GM19023 (cell line): ENCODE data around the gene UBR1.
"Not testable (repeated sequence)": the region's sequence is repeated elsewhere in the genome, so short reads cannot be mapped to it uniquely, and the experiment has no call there.

Source experiments
- ATAC-seq: cut with Tn5 transposase; IDR thresholded peaks from one replicate; pipeline ENCODE4 v1.9.1; 2021; ENCODE audit warnings: mild to moderate bottlenecking, moderate library complexity; ENCODE audit not compliant: unreplicated experiment

The UBR1 gene

DNA sequence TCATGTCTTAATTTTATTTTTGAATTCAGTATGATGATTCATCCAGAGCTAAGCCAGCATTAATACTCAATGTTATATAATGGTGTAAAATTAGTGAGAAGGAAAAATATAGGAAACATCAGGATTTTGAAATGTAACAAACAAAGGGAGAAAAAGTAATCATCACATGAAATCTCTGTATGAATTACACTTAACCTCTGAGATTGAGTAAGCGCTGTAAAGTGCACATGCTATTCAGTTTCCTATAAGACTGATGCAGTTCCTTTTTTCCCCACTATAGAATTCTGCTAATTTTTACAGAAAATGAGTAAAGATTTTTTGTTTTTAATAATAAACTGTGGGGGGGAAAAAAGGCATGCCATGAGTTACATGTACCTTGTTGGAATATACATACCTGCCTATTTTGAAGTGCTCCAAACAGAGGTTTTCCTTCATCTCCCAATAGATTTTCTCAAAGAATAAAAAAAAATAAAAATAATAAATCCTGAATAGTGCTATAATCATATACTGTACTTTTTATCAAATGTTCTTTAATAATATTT, 121.3 kb downstream of the UBR1 start:
- ATAC-seq = no peak

GRCh38 chr15:42979113-42979512, 126.7 kb downstream of the UBR1 start:
- ATAC-seq = not testable (repeated sequence)

- ATAC-seq = no peak
Observed at GRCh38 chr15:42974202-42974862, 131.5 kb downstream of the UBR1 start.

DNA sequence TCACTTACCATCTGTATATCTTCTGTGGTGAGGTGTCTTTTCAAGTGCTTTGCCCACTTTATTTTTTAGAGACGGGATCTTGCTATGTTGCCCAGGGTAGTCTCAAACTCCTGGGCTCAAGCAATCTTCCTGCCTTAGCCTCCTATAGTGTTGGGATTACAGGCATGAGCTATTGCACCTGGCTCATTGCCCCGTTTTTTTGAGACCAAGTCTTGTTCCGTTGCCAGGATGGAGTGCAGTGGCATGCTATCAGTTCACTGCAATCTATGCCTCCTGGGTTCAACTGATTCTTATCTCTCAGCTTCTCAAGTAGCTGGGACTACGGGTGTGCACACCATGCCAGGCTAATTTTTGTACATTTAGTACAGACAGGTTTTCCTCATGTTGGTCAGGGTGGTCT, 132.7 kb downstream of the UBR1 start:
- no peak for ATAC-seq

- no peak for ATAC-seq
Observed at GRCh38 chr15:42971830-42972229, 134.0 kb downstream of the UBR1 start.

DNA sequence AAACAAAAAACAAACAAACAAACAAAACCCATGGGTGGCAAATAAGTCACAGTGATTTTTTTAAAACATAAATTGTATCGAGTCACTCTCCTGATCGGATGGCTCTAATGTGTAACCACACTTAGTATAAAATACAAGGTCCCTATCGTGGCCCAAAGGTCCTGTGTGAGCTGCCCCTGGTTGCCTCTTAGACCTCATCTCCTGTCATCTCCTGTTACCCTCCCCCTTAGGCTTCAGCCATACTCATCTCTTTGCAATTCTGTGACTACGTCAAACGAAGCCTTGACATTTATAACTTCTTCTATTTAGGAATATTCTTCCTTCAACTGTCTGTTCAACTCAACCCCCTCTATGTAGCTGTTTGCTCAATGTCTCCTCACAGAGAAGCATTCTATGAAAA, 141.4 kb downstream of the UBR1 start:
- no peak for ATAC-seq

DNA sequence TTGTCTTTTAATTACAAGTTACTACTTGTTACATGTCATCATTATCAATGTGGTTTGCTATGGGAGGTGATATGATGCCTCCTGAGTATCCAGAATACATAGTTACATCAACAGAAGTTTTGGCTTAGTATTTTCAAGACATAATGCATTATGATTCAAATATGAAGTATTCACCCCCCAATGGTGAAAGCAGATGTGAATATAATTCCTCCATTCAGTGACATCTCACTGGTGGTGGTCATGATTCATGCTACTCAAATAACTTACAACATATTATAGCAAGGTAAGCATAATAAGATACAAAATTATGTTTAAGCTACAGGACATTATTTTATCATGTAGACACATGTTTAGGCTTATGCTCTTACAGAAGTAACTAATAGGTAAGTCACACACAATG, 150.3 kb downstream of the UBR1 start:
- ATAC-seq = no peak

GRCh38 chr15:42954291-42954690, 151.5 kb downstream of the UBR1 start:
- no peak for ATAC-seq

- ATAC-seq = not testable (repeated sequence)
Observed at GRCh38 chr15:42948898-42949297, 156.9 kb downstream of the UBR1 start.

GRCh38 chr15:42940527-42940926, 165.3 kb downstream of the UBR1 start:
- ATAC-seq = no peak

- ATAC-seq = no peak
Observed at GRCh38 chr15:42939841-42940240, 166.0 kb downstream of the UBR1 start.

DNA sequence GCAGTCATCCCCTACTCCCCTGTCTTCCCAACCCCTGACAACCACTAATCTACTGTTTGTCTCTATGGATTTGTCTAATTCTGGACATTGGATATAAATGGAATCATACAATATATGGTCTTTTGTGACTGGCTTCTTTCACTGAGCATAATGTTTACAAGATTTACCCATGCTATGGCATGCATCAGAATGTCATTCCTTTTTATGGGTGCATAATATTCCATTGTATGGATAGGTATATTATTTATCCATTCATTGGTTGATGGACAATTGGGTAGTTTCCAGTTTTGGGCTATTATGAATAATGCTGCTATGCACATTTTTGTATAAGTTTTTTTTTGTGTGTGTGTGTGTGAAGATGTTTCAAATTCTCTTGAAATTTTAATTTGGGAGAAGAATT, 168.7 kb downstream of the UBR1 start:
- ATAC-seq = no peak

DNA sequence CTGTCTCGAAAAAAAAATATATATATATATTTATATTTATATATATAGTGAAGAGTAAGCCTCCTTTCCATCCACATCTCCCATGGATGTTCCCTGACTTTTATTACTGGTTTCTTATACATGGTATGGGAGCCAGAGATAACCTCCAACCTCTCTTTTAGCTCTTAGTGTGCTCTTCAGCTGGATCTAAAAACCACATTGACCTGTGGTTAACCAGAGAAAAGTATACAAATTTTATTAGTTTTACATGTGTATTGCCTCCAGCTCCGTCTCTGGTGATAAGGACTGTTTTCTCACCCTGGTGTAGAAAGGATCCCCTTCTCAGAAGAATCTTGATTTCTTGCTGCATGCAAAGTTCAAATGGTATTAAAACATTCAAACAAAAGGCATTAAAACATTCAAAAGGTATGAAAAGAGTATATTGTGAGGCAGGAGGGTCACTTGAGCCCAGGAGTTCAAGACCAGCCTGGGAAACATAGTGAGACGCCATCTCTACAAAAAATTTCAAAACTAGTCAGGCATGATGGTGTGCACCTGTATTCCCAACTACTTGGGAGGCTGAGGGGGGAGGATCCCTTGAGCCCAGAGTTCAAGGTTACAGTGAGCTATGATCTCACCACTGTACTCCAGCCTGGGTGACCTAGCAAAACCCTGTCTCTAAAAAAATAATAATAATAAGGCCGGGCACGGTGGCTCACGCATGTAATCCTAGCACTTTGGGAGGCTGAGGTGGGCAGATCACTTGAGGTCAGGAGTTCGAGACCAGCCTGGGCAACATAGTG, 171.8 kb downstream of the UBR1 start:
- no peak for ATAC-seq

GRCh38 chr15:42932833-42933515, 172.9 kb downstream of the UBR1 start:
- ATAC-seq = no peak

DNA sequence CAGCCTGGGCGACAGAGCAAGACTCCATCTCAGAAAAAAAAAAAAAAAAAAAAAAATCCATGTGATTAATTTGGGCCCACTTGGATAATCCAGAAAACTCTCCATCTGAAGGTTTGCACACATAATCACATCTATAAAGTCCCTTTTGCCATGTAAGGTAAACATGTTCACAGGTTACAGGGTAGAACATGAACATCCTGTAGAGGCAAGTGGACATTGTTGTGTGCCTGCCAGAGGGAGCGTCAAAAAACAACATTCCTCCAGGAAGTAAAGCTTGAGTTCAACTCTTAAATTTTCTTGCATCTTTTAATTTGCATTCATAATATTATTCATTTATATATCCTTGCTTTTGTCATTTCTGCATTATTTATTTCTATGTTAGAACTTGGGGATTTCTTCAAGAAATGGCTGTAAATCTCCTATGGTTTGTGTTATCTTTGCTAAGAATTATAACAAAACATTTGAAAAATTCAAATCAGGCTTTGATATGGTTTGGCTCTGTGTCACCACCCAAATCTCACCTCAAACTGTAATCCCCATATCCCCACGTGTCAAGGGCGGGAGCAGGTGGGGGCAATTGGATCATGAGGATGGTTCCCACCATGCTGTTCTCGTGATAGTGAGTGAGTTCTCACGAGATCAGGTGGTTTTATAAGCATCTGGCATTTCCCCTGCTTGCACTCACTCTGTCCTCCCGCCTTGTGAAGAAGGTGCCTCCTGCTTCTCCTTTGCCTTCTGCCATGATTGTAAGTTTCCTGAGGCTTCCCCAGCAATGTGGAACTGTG, 173.9 kb downstream of the UBR1 start:
- no peak for ATAC-seq

DNA sequence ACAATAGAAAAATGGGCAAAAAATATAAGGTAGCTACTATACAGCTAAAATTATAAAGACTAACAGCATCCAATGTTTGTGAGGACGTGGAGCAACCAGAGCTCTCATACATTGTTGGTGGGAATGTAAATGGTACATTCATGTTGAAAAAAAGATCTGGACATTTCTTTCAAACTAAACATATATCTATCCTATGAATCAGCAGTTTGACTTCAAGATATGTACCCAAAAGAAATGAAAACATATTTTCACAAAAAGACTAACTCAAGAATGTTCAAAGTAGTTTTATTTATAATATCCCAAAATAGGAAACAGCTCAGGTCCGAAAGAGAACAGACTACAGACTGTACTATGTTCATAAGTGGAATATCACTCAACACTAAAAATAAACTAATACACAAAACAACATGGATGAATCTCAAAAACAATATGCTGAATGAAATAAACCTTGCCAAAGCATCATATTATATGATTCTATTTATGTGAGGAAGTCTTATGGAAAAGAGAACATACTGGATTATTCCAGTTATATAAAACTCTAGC, 176.5 kb downstream of the UBR1 start:
- ATAC-seq = no peak

GRCh38 chr15:42921342-42921731, 184.5 kb downstream of the UBR1 start:
- peak; percentile 1 for ATAC-seq

DNA sequence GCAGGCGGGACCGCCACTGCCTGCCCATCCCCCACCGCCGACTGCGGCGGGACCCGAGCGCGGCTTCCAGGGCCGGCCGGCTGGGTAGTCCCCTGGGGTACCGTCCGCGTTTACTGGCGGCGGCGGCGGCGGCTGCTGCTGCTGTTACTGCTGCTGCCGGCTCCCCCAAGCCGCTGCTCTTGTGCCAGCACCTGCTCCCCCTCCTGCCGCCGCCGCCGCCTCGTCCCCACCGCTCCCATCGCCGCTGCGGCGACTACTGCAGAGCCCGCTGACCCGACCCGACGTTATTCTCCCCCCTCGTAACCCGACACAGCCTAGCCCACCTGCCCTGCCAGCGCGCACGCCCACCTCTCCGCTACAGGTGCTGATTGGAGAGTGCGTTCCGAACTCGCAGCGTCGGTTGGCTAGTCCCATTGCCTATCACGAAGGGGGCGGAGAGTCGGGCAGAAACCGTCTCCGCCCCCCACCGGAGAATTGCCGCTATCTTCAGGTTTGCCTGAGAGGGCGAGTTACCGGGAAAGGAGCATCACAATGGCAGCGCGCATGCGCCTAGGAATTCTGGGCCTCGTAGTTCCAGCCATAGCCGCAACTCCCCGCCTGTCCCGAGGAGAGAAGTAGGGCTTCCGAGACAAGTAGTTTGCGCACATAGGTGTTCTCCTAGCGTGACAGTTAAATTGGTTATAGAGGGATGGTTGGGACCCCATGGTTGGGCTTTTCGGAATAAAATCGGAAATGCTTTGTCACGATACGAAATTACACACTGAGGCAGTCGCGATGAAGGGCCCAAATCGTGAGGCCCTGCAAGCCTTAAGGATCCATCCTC, 185.1 kb downstream of the UBR1 start, which contains the start of gene TTBK2:
Gene TTBK2 (minus strand): TSS at position 260 of the 823 bp plus-strand sequence. CDS start 42,161 bp downstream, outside the sequence.
- ATAC-seq = peak; percentile 94

- ATAC-seq = no peak
Observed at GRCh38 chr15:42919799-42920518, 185.9 kb downstream of the UBR1 start.
